Measurements from ENCODE around the gene NECAB2.

DNA sequence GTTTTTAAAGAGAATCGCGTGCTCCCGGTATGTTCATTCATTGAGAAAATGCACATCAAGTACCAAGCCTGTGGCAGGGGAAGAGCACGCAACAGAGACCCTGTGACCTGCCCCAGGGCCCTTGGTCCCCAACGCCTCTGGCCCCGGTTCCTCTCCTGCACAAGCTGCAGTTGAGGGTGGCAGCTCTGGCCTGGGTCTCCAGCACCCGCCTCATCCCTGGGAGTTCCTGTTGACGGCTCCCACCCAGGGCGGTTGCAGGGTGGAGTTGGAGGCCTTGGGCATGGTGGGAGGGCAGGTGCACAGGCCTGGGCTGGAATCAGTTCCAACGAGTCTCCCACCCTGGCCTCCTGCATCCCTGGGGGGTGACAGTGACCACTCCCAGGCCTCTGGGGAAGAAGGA lies 5.0 kb downstream of the NECAB2 start:
- TF ChIP-seq, protein P1, sequence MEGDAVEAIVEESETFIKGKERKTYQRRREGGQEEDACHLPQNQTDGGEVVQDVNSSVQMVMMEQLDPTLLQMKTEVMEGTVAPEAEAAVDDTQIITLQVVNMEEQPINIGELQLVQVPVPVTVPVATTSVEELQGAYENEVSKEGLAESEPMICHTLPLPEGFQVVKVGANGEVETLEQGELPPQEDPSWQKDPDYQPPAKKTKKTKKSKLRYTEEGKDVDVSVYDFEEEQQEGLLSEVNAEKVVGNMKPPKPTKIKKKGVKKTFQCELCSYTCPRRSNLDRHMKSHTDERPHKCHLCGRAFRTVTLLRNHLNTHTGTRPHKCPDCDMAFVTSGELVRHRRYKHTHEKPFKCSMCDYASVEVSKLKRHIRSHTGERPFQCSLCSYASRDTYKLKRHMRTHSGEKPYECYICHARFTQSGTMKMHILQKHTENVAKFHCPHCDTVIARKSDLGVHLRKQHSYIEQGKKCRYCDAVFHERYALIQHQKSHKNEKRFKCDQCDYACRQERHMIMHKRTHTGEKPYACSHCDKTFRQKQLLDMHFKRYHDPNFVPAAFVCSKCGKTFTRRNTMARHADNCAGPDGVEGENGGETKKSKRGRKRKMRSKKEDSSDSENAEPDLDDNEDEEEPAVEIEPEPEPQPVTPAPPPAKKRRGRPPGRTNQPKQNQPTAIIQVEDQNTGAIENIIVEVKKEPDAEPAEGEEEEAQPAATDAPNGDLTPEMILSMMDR (IDR thresholded peaks at IDR 0.05; ENCODE audit: borderline replicate concordance, extremely low read depth, low read length, poor library complexity, severe bottlenecking) = no peak
- TF ChIP-seq EZH2 (IDR thresholded peaks at IDR 0.05; ENCODE audit: borderline replicate concordance, low read depth, low read length, severe bottlenecking) = no peak
